Astrocyte (in vitro differentiated cells and primary cell): ENCODE results near the gene ZDHHC17.

ENCODE experiments used
- CTCF ChIP-seq: IDR thresholded peaks from 2 replicates; pipeline ENCODE4 v1.5.1; 2011; ENCODE audit warnings: low read depth, mild to moderate bottlenecking, inconsistent platforms, low read length, moderate library complexity; ENCODE audit not compliant: insufficient read depth
- EZH2 ChIP-seq: IDR thresholded peaks from 2 replicates; pipeline ENCODE4 v1.6.1; 2012; ENCODE audit warnings: mild to moderate bottlenecking, low read length, inconsistent platforms; ENCODE audit not compliant: insufficient read depth

GRCh38 chr12:76874027-76874426, 110.1 kb downstream of the ZDHHC17 start:
- TF ChIP-seq CTCF = no peak
- no peak for TF ChIP-seq EZH2
